Sigmoid colon (tissue), 7 donors: Measurements from ENCODE around the gene PLPP1. TPM values are rescaled to one million over a fixed set of nuclear protein-coding genes. Genes with fewer than 3 reads are reported as not detected.

ENCODE experiments used
- DNase-seq: peaks from one replicate; pipeline ENCODE4 v3.0.0-alpha.2; 2019
- H3K27ac ChIP-seq, 4 donors: fragments of 200-600 bp; sonication (generic); one replicate each; pipeline ENCODE4 v1.5.1; 2016 to 2019; ENCODE audit warnings: mild to moderate bottlenecking in 1 of 4
- H3K27me3 ChIP-seq, 3 donors: fragments of 200-600 bp; sonication (generic); one replicate each; pipeline ENCODE4 v1.5.1; 2019; ENCODE audit warnings: mild to moderate bottlenecking in 1 of 3
- H3K36me3 ChIP-seq, 4 donors: fragments of 200-600 bp; sonication (generic); one replicate each; pipeline ENCODE4 v1.5.1; 2016 to 2019
- H3K4me1 ChIP-seq, 4 donors: fragments of 200-600 bp; sonication (generic); one replicate each; pipeline ENCODE4 v1.5.1; 2017 to 2019
- H3K4me3 ChIP-seq, 4 donors: fragments of 200-600 bp; sonication (generic); one replicate each; pipeline ENCODE4 v1.5.1; 2017 to 2019; ENCODE audit warnings: mild to moderate bottlenecking in 2 of 4, moderate library complexity in 1 of 4
- H3K9me3 ChIP-seq, 4 donors: fragments of 200-600 bp in 3 of 4; sonication (generic) in 3 of 4; one replicate each; pipeline versions ENCODE4 v1.5.1 to v1.6.1; 2013 to 2019
- CTCF ChIP-seq, 4 experiments: fragments of 450-650 bp in 3 of 4; fragments of 200-600 bp in 1 of 4; IDR thresholded peaks; one replicate each; pipeline ENCODE4 v1.5.1; 2016 to 2019; ENCODE audit warnings: antibody characterized with exemption in 4 of 4, mild to moderate bottlenecking in 3 of 4, moderate library complexity in 2 of 4
- EP300 ChIP-seq, 4 donors: sonication (generic); formaldehyde crosslinking; IDR thresholded peaks; one replicate each; pipeline ENCODE4 v1.6.1; 2017; ENCODE audit warnings: antibody characterized with exemption in 4 of 4
- POLR2A ChIP-seq, 2 donors: fragments of 450-650 bp; IDR thresholded peaks; one replicate each; pipeline ENCODE4 v1.6.1; 2016; ENCODE audit warnings: antibody characterized with exemption in 2 of 2, mild to moderate bottlenecking in 2 of 2, moderate library complexity in 2 of 2
- POLR2AphosphoS5 ChIP-seq, 4 donors: sonication (generic); formaldehyde crosslinking; IDR thresholded peaks; one replicate each; pipeline ENCODE4 v1.6.1; 2017; ENCODE audit warnings: antibody characterized with exemption in 4 of 4
- WGBS, 2 donors: extraction: QIAGEN DNeasy Blood & Tissue Kit; methylation state at CpG; one replicate each; pipeline ENCODE4 v1.1.7; 2013; 5-methylcytosine and 5-hydroxymethylcytosine counted together
- intact Hi-C: fragments of 100-400 bp; cut with DNase I; formaldehyde crosslinking; loops from one replicate; pipeline ENCODE4 v1.15.1; 2023
- polyA plus RNA-seq, 3 donors: library from polyadenylated mRNA; stranded (reverse); fragments of 200-250 nt; gene quantifications; one replicate each; pipeline ENCODE4 v1.2.3, GENCODE V29; 2013
- total RNA-seq, 4 donors: library from RNA; depleted of rRNA; stranded (reverse); fragments of >200 nt; gene quantifications; one replicate each; pipeline ENCODE4 v1.1.0, GENCODE V29; 2016
- donor health status: healthy with polysubstance abuse.
- donor health status: Bipolar disorder and iron deficiency.
- donor health status: healthy.

The PLPP1 gene
- total and polyA plus RNA-seq, 7 donors: 44.2 to 355 (median 264) TPM

GRCh38 chr5:55450050-55450765, 84.6 kb downstream of the PLPP1 start:
- Histone ChIP-seq H3K4me3 (no peak overlapping the region), H3K27me3 (no peaks in the 10 kb centered on the region), H3K4me1 (peaks cover 0 to 90% (median 64%) of the 10 kb centered on the region in 4 donors), H3K36me3 (no peaks in the 10 kb centered on the region), H3K27ac (peak overlapping the region; percentile 35 to 52 (median 47)), H3K9me3 (no peaks in the 10 kb centered on the region)
- TF ChIP-seq POLR2A (IDR thresholded peaks at IDR 0.05): no peak
- no peak for TF ChIP-seq POLR2AphosphoS5 (IDR thresholded peaks at IDR 0.05)
- TF ChIP-seq EP300 (IDR thresholded peaks at IDR 0.05): no peak
- no peak for TF ChIP-seq CTCF (IDR thresholded peaks at IDR 0.05)
- WGBS, 2 donors: 84 to 86% methylated on average over 4 of the region's 4 CpGs
- no peak for DNase-seq
- intact Hi-C loops: no loop called here

GRCh38 chr5:55446640-55447351, 88.0 kb downstream of the PLPP1 start:
- Histone ChIP-seq H3K9me3 (no peaks in the 10 kb centered on the region), H3K27ac (peak overlapping the region; percentile 52 to 82 (median 59)), H3K4me1 (peaks cover 0 to 85% (median 64%) of the 10 kb centered on the region in 4 donors), H3K27me3 (no peaks in the 10 kb centered on the region), H3K4me3 (no peak overlapping the region), H3K36me3 (no peaks in the 10 kb centered on the region)
- intact Hi-C loops: no loop called here
- TF ChIP-seq POLR2AphosphoS5 (IDR thresholded peaks at IDR 0.05) (no peak), CTCF (IDR thresholded peaks at IDR 0.05) (no peak), EP300 (IDR thresholded peaks at IDR 0.05) (no peak), POLR2A (IDR thresholded peaks at IDR 0.05) (no peak)
- 67 to 85% methylated on average over 8 of the region's 8 CpGs for WGBS, 2 donors
- DNase-seq: no peak

GRCh38 chr5:55445791-55446190, 89.0 kb downstream of the PLPP1 start:
- H3K4me3 ChIP-seq: no peak overlapping the region

GRCh38 chr5:55441954-55442353, 92.8 kb downstream of the PLPP1 start:
- Histone ChIP-seq H3K4me1 (peaks cover 0 to 85% (median 70%) of the 10 kb centered on the region in 4 donors), H3K4me3 (no peak overlapping the region), H3K27ac (peak overlapping the region; percentile 80 to 92 (median 85)), H3K9me3 (no peaks in the 10 kb centered on the region), H3K27me3 (no peaks in the 10 kb centered on the region), H3K36me3 (no peaks in the 10 kb centered on the region)
- WGBS, 2 donors: 98 to 99% methylated on average over 1 of the region's 1 CpG
- intact Hi-C loops: no loop called here
- no peak for DNase-seq
- no peak for TF ChIP-seq CTCF (IDR thresholded peaks at IDR 0.05)
- TF ChIP-seq POLR2A (IDR thresholded peaks at IDR 0.05): no peak
- TF ChIP-seq EP300 (IDR thresholded peaks at IDR 0.05): no peak
- no peak for TF ChIP-seq POLR2AphosphoS5 (IDR thresholded peaks at IDR 0.05)

More at GRCh38 chr5:55445791-55446190, 89.0 kb downstream of the PLPP1 start:
- intact Hi-C loops: no loop called here
- WGBS, 2 donors: 92 to 100% methylated on average over 3 of the region's 3 CpGs
- H3K4me1 ChIP-seq: peaks cover 0 to 85% (median 64%) of the 10 kb centered on the region in 4 donors
- no peaks in the 10 kb centered on the region for H3K36me3 ChIP-seq
- H3K27ac ChIP-seq: peak overlapping the region in 2 of 4 donors; percentile 52 to 82
- no peaks in the 10 kb centered on the region for H3K9me3 ChIP-seq
- TF ChIP-seq EP300 (IDR thresholded peaks at IDR 0.05) (no peak), POLR2AphosphoS5 (IDR thresholded peaks at IDR 0.05) (no peak), POLR2A (IDR thresholded peaks at IDR 0.05) (no peak), CTCF (IDR thresholded peaks at IDR 0.05) (no peak)
- no peak for DNase-seq
- no peaks in the 10 kb centered on the region for H3K27me3 ChIP-seq
